Measurements from ENCODE around the gene CCDC197.

Gene CCDC197

GRCh38 chr14:94045101-94045500 is 48.0 kb downstream of the CCDC197 start:
- no peak for DNase-seq

DNA sequence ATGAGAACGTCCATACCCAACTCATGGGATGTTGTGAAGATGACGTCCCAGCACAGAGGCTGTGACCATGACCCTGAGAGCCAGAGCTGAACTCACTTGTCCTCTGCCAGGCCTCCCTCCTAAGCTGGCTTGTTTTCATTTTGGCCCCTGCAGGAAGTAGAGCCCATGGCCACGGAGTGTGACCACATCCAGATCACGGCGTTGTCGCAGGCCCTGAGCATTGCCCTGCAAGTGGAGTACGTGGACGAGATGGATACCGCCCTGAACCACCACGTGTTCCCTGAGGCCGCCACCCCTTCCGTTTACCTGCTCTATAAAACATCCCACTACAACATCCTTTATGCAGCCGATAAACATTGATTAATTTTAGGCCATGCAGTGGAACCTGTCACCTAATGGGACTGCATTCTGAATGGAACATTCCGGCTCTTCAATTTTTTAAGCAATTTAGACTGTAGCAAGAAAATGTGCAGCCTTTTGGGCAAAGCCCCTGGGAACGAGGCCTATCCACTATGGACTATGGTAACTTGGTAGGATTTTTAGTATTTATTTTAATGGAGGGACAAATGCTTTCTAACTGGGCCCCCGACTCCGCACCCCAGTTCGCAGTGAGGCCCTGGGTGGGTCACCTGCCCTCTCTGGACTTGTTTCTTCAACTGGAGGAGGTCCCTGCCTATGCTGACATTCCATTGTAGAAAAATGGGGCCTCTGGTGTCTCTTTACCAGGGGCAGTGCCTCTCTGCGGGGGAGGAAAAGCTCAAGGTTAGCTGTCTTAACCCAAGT is 48.7 kb downstream of the CCDC197 start:
- no peak for DNase-seq

- no peak for DNase-seq
Measured at GRCh38 chr14:94046696-94047250, 49.7 kb downstream of the CCDC197 start.

DNA sequence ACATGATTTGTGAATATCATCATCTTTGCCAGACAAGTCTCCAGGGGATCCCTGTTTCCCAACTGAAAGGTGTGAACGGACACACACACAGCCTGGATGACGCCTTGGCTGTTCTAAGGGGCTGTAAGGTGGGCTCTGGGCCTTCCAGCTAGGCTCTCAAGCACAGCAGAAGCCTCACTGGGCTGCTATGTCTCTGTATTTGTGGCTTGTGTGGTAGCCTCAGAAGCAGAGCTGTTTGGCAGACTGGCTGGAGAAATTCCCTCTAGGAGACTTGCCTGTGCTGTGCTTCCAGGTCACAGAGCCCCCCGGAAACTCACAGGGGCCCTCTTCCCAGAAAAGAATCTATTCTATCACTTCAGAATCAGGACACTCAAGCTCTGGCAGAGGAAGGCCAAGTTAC is 50.5 kb downstream of the CCDC197 start:
- DNase-seq = no peak

DNA sequence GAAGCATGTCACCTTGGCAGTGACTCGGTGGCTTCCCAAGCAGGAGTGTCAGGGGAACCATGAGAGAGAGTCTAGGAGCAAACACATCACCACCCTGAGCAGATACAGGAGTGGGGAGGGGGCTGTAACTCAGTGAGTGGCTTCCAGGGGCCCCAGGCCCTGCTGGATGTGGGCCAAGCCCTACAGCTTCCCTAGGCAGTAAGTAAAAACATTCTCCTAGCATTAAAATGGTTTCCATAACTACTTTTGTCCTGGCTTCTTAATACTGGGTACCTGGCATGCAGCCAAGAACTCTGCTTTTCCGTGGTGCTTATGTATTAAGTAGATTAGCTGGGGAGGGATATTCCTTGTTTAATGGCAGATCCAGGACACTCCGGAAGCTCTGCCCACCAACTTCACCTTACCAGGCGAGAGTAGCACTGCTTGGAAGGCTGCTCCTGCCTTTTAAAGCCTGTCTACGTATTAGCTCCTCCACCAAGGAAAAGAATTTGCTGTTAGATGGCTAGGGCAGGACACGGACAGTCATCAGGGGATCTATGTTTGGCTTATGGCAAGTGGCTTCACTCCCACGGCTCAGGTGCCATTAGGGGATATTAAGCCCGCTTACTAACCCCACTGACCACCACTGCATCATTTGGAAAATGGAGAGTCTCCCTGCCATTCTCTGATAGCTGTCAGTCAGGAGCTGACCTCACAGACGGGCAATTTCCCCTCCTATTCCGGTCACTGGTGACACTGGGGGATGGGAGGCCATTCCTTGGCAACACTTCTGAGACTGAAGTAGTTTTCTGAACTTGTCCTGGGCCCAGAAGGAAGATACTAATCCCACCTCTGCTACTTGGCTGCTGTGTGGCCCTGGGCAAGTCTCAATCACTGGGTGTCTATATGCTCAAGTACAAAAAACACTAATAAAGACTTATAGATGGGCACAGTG is 51.9 kb downstream of the CCDC197 start:
- no peak for DNase-seq

DNA sequence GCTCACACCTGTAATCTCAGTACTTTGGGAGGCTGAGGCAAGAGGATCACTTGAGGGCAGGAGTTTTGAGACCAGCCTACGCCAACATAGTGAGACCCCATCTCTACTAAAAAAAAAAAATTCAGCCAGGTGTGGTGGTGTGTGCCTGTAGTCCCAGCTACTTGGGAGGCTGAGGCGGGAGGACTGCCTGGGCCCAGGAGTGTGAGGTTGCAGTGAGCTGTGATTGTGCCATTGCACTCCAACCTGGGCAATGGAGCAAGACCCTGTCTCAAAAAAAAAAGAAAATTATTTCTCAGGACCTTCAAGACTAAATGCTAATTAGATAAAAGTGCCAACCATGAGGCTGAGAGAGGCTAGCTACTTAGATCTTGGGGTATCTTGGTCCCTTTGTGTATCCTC is 52.5 kb downstream of the CCDC197 start:
- DNase-seq = no peak

DNA sequence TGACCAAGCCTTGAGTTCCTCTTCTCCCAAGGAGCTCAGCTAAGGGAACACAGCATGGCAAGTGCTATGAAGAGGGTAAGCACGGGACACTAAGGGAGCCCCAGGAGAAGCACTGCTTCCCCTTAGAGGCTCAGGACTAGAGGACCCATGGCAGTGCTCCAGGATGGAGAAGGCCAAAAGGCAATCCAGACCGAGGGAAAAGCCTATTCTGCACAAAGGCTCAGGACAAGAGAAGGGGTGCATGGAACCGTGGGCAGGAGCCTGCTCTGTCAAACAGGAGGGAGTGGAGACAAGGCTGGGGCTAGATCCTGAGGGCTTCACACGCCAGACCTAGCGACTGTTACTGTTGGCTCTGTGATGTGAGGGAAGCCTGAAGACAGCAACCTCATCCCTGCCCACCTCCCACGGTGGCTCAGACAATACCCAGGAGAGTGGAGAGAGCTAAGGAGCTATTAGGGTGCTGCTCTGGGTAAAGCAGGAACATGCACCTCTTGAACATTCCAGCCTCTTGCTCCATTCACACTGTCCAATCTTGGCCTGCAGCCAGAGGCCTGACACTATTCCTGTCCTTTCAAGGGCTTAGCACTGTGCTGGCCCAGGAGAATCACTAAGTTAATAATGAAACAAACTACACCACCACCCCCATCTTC is 53.3 kb downstream of the CCDC197 start:
- no peak for DNase-seq

- peak; percentile 62 to 72 for DNase-seq
Measured at GRCh38 chr14:94051115-94051514, 54.0 kb downstream of the CCDC197 start.

GRCh38 chr14:94051779-94052178 is 54.7 kb downstream of the CCDC197 start:
- DNase-seq = no peak

GRCh38 chr14:94052199-94052598 is 55.1 kb downstream of the CCDC197 start:
- DNase-seq = no peak

DNA sequence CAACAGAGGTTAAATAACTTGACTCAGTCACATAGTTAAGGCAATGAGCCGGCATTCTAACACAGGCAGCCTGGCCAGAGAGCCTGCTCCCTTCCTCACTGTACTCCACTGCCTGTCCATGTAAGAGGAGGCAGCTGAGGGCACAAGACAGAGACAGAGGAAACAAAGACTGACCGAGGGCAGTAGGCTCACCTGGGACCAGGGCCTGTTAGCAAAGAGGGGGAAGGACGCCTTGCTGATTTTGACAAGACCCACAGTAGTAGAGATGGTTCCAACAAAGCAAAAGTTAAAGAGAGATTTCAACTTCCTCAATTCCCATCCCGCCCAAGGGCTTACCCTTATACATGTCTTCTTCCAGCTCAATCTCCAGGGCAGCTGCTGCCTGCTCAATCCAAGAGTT is 55.6 kb downstream of the CCDC197 start:
- DNase-seq = no peak

GRCh38 chr14:94054401-94054800 is 57.3 kb downstream of the CCDC197 start:
- no peak for DNase-seq

GRCh38 chr14:94054936-94055335 is 57.8 kb downstream of the CCDC197 start:
- no peak for DNase-seq

- no peak for DNase-seq
Measured at GRCh38 chr14:94056579-94057308, 59.6 kb downstream of the CCDC197 start.

DNA sequence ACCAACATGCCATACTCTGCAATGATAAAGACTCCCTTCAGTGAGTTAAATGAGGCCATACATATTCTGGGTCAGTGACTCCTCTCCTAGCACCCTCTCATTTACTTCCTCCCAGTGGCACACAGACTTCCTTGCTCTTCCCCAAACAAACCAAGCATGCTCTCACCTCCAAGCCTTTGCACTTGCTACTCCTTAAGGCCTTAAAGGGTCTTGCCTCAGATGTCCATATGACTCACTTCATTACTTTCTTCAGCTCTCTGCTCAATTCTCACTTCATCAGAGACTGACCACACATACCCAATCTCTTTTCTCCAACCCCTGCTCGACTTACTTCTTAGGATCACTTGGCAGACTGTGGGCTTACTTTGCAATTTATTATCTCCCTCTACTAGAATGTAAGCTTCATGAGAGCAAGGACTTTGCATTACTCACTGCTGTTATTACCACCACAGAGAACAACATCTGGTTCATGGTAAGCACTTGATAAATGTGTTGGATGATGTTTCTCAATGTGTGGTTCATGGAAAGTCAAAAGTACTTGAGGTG is 61.1 kb downstream of the CCDC197 start:
- DNase-seq = no peak
